OCI-LY3 (cell line): Measurements from ENCODE around the gene RAP2A.

Experiments used
- EZH2phosphoT487 ChIP-seq: fragments of 200-600 bp; shearing (Covaris generic); IDR thresholded peaks from 2 replicates; pipeline ENCODE4 v1.6.1; 2018; ENCODE audit warnings: antibody characterized with exemption, mixed run types, low read depth
- TF ChIP-seq, protein P1 (sequence below): fragments of 200-600, 300-600 bp; sonication (generic); IDR thresholded peaks from 2 replicates; pipeline ENCODE4 v1.5.1; 2014; ENCODE audit warnings: antibody characterized with exemption, low read length, low read depth

DNA sequence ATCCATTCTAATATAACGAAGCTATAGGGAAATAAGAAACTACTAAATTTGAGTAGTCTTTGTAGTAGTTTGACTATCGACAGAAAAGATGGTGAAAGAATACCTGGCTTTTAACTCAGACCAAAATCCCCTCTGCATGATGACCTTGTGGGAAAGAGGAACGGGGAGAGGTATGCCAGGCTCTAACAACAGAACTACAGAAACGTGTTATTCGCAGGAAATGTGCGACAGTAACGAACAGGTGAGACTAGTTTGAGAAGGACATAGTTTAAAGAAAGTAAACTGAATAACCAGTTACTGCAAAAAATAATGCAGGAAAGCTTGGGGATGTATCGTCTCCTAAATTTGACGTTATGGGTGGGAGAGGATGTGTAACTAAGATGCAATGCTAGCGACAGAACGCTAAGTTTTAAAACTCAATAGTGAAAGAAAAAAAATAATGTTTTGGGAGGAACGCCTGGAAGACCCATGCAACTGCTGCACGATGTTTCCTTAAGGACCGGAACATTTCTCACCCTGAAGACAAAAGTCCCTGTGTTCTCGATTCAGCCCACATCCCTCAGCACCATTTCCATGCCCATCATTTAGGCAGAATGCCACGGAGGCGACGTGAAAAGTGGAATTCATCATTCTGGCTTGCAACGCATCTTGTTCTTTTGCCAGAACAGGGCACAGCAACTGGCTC, 1.6 kb upstream of the RAP2A start:
- TF ChIP-seq, protein P1, sequence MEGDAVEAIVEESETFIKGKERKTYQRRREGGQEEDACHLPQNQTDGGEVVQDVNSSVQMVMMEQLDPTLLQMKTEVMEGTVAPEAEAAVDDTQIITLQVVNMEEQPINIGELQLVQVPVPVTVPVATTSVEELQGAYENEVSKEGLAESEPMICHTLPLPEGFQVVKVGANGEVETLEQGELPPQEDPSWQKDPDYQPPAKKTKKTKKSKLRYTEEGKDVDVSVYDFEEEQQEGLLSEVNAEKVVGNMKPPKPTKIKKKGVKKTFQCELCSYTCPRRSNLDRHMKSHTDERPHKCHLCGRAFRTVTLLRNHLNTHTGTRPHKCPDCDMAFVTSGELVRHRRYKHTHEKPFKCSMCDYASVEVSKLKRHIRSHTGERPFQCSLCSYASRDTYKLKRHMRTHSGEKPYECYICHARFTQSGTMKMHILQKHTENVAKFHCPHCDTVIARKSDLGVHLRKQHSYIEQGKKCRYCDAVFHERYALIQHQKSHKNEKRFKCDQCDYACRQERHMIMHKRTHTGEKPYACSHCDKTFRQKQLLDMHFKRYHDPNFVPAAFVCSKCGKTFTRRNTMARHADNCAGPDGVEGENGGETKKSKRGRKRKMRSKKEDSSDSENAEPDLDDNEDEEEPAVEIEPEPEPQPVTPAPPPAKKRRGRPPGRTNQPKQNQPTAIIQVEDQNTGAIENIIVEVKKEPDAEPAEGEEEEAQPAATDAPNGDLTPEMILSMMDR, result no peak
- no peak for TF ChIP-seq EZH2phosphoT487
